HG03432 (cell line): ENCODE results near the gene VAMP7.
"Not testable (repeated sequence)": the region's sequence is repeated elsewhere in the genome, so short reads cannot be mapped to it uniquely, and the experiment has no call there.

Experiments used
- ATAC-seq: cut with Tn5 transposase; IDR thresholded peaks from one replicate; pipeline ENCODE4 v1.9.1; 2021; ENCODE audit warnings: mild to moderate bottlenecking, moderate library complexity; ENCODE audit not compliant: unreplicated experiment

The VAMP7 gene

GRCh38 chrX:155986995-155987394 is 105.8 kb downstream of the VAMP7 start:
- not testable (repeated sequence) for ATAC-seq

GRCh38 chrX:155988859-155989258 is 107.7 kb downstream of the VAMP7 start:
- ATAC-seq, result no peak
